CD1c-positive myeloid dendritic cell (primary cell): Measurements from ENCODE around the gene VASN.
"Not testable (repeated sequence)": the region's sequence is repeated elsewhere in the genome, so short reads cannot be mapped to it uniquely, and the experiment has no call there.

Source experiments
- DNase-seq: peaks from one replicate; pipeline ENCODE4 v3.0.0-alpha.2; 2016; ENCODE audit errors: extremely low spot score

The VASN gene

GRCh38 chr16:4371357-4372000, at the start of gene VASN:
Gene VASN (plus strand): TSS chr16:4371848. CDS start chr16:4380878, 9,030 bp downstream.
- DNase-seq: peak; percentile 69

GRCh38 chr16:4322121-4323052, 49.3 kb upstream of the VASN start:
- no peak for DNase-seq

GRCh38 chr16:4323071-4323844, 48.4 kb upstream of the VASN start:
- DNase-seq: no peak

GRCh38 chr16:4323845-4324488, 47.7 kb upstream of the VASN start:
- DNase-seq: no peak

GRCh38 chr16:4324492-4325252, 47.0 kb upstream of the VASN start:
- no peak for DNase-seq

- DNase-seq: peak; percentile 87
Measured at GRCh38 chr16:4325253-4325758, 46.3 kb upstream of the VASN start.

GRCh38 chr16:4327386-4328045, 44.1 kb upstream of the VASN start:
- peak; percentile 30 for DNase-seq

GRCh38 chr16:4328046-4328781, 43.4 kb upstream of the VASN start:
- DNase-seq: peak; percentile 75

GRCh38 chr16:4328782-4329775, 42.6 kb upstream of the VASN start:
- no peak for DNase-seq

GRCh38 chr16:4330277-4330874, 41.3 kb upstream of the VASN start:
- DNase-seq: peak; percentile 83

GRCh38 chr16:4332083-4332482, 39.6 kb upstream of the VASN start:
- DNase-seq: no peak

- no peak for DNase-seq
Measured at GRCh38 chr16:4332623-4333307, 38.9 kb upstream of the VASN start.

GRCh38 chr16:4333308-4333638, 38.4 kb upstream of the VASN start:
- no peak for DNase-seq

- DNase-seq: not testable (repeated sequence)
Measured at GRCh38 chr16:4333714-4334113, 37.9 kb upstream of the VASN start.

- no peak for DNase-seq
Measured at GRCh38 chr16:4334724-4335495, 36.7 kb upstream of the VASN start.

GRCh38 chr16:4336701-4337539, 34.7 kb upstream of the VASN start:
- DNase-seq: no peak
